ENCODE results near the gene EHBP1L1.
A peak's percentile ranks its signal among the peaks of the same experiment; 100 is the strongest.

The EHBP1L1 gene

DNA sequence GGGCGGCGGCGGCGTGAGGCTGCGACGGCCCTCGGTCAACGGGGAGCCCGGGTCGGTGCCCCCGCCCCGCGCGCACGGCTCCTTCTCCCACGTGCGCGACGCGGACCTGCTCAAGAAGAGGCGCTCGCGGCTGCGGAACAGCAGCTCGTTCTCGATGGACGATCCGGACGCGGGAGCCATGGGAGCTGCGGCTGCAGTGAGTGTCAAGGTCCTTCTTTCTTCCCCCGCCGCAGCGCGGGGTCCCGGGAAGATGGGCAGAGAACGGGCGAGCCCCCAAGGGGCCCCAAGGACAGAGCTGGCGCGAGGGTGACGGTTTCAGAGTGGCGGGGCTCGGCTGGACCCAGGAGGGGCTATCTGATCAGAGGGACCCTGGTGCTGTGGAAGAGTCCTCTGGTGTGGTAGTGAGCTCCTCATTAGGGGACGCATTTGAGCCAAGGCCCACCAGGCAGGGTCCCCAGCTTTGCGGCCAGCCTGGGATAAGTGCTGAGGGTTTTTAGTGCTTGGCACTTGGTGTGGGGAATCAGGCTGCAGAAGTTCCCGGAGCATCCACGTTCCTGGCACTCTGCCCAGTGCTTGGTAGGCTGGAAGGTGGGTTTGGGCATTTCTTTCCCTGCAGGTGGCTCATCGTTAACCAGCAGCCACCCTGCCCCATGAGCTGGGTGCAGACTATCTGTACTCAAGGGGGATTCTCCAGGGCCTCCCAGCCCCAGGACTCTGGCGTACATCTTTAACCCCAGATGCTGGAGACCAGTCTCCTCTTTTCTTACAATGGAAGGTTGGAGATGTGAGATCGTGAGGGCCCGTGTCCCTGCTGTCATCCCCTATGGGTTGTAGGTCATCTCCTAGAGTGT lies 9.8 kb downstream of the EHBP1L1 start:
- TF ChIP-seq, protein P1, sequence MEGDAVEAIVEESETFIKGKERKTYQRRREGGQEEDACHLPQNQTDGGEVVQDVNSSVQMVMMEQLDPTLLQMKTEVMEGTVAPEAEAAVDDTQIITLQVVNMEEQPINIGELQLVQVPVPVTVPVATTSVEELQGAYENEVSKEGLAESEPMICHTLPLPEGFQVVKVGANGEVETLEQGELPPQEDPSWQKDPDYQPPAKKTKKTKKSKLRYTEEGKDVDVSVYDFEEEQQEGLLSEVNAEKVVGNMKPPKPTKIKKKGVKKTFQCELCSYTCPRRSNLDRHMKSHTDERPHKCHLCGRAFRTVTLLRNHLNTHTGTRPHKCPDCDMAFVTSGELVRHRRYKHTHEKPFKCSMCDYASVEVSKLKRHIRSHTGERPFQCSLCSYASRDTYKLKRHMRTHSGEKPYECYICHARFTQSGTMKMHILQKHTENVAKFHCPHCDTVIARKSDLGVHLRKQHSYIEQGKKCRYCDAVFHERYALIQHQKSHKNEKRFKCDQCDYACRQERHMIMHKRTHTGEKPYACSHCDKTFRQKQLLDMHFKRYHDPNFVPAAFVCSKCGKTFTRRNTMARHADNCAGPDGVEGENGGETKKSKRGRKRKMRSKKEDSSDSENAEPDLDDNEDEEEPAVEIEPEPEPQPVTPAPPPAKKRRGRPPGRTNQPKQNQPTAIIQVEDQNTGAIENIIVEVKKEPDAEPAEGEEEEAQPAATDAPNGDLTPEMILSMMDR (IDR thresholded peaks at IDR 0.05; ENCODE audit: low read depth, low read length, missing control alignments), result no peak
- H3K4me3 ChIP-seq (replicated peaks; ENCODE audit: low read depth, low read length), result no peak overlapping the region
- no peak for DNase-seq (ENCODE audit: extremely low read depth, low read depth)

DNA sequence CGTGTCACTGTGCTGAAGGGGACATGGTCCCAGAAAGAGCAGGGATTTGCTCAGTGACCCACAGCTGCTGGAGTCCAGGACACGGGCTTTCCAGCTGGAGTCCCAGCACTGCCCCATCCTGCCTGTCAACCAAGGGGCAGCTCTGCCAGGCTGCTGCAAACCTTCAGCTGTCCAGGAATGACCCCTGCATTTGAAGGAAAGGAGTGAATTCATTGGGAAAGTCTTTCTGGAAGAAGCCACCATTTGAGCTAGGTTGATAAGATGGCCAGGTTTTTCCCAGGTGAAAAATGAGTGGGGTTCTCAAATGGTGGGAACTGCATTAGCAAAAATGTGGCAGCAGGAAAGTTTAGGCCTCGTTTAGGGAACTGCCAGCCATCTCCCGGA lies 10.4 kb downstream of the EHBP1L1 start:
- TF ChIP-seq, protein P1 (IDR thresholded peaks at IDR 0.05; ENCODE audit: low read depth, low read length, missing control alignments), result no peak
- no peak for DNase-seq (ENCODE audit: extremely low read depth, low read depth)
- no peak overlapping the region for H3K4me3 ChIP-seq (replicated peaks; ENCODE audit: low read depth, low read length)

DNA sequence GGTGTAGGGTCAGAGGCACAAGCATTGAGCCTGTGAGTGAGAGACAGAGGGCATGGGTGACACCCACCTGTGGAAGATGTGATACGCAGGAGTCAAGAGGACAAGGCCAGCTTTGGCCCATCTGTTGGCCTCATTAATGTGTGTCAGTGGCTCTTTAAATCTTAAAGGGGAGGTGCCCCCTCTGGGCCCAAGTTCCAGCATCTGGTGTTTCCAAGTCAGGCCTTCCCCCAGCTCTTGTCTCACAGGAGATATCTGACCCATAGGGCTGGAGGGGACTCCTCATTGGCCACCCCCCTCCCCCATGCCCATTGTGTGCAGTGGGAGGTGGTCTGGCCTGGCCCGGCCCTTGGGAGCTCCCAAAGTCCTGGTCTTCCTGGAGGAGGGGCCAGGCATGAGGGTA lies 10.8 kb downstream of the EHBP1L1 start:
- no peak overlapping the region for H3K4me3 ChIP-seq (replicated peaks; ENCODE audit: low read depth, low read length)
- TF ChIP-seq, protein P1 (IDR thresholded peaks at IDR 0.05; ENCODE audit: low read depth, low read length, missing control alignments), result no peak
- DNase-seq (ENCODE audit: extremely low read depth, low read depth), result peak; percentile 56

DNA sequence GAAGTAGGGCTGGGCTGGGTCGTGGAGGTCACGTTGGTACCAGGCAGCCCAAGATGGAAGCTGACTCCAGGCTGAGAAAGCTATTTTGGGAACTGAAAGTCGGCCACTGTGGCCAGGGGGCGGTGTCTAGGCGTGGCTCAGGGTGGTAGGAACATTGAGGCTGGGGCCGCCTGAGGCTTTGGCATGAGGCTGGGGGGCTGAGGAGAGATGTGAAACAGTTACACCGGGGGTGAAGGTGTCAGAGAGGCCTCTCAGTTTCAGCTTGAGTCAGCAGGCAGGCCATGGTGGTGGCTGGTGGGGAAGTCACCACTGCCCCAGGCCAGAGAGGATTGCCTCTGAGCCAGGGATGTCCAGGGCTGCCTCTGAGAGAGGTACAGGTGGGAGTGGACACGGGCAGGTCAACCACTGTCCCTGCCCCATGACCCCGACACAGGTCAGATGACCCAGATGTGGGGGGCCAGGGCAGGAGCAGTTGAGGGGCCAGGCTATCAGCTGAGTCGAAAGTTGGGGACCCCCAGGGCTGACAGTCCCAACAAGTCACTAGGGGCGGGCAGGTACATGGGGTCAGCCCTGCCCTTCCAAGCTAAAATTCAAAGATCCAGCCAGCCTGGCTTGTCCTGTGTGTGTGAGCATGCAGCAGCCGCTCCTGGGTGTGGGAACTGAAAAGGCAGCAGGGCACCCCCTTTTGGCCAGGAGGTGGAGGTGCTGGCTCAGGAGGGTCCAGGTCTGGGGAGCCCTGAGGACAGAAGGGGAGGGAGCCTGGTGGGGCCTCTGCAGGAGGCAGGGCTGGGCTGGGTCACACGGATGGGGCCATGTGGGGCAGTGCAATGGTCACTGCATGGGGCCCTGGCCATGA lies 12.6 kb downstream of the EHBP1L1 start:
- TF ChIP-seq, protein P1 (IDR thresholded peaks at IDR 0.05; ENCODE audit: low read depth, low read length, missing control alignments), result peak; percentile 64
- no peak overlapping the region for H3K4me3 ChIP-seq (replicated peaks; ENCODE audit: low read depth, low read length)
- DNase-seq (ENCODE audit: extremely low read depth, low read depth), result no peak

DNA sequence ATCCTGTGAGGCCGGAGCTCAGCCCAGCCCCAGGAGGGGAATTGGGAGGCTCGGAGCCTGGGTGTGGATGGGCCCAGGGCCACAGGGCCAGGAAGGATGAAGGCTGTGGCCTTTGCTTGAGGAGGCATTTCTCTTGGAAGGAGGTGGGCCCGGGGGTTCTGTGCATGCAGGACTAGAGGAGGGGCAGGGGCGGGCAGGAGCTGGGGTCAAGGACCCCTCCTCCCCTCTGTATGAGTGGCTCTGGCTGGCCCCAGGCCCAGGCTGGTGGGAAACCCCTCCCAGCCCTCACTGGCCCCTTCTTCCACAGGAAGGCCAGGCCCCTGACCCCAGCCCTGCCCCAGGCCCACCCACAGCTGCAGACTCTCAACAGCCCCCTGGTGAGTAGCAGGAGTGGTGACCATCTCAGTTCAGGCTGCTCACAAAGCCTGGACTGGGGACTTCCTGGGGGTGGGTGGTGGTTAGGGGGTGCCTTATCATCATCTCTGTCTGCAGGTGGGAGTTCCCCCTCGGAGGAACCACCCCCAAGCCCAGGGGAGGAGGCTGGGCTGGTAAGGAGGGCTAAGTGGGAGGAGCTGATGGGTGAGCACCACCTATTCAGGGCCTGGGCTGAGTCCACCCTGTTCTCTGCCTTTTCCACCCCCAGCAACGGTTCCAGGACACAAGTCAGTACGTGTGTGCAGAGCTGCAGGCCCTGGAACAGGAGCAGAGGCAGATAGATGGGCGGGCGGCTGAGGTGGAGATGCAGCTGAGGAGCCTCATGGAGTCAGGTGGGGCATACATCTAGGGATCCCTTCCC lies 13.8 kb downstream of the EHBP1L1 start:
- no peak for DNase-seq (ENCODE audit: extremely low read depth, low read depth)
- TF ChIP-seq, protein P1 (IDR thresholded peaks at IDR 0.05; ENCODE audit: low read depth, low read length, missing control alignments), result no peak

DNA sequence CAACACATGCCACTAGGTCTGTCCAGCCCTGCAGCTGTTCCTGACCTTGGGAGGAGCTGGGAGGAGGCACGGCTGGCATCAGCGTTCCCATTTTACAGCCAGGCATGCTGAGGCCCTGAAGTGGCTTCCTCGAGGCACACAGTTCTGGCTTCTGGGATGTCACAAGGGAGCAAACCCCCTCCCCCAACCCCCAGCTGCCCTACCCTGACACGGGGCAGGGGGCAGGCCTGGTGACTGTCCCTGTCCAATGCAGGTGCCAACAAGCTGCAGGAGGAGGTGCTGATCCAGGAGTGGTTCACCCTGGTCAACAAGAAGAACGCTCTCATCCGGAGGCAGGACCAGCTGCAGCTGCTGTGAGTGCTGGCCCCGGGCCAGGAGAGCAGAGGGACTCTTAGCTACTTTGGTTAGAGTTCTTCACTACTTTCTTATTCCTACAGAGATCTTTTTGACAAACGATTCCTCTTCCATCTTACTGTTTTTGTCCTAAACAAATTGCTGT lies 14.4 kb downstream of the EHBP1L1 start:
- no peak overlapping the region for H3K4me3 ChIP-seq (replicated peaks; ENCODE audit: low read depth, low read length)
- TF ChIP-seq, protein P1 (IDR thresholded peaks at IDR 0.05; ENCODE audit: low read depth, low read length, missing control alignments), result no peak
- no peak for DNase-seq (ENCODE audit: extremely low read depth, low read depth)

More for the DNA sequence above, 13.8 kb downstream of the EHBP1L1 start:
- no peak overlapping the region for H3K4me3 ChIP-seq (replicated peaks; ENCODE audit: low read depth, low read length)

Measured in HFF-Myc (cell line).